ENCODE measurements around the gene AFF1.

DNA sequence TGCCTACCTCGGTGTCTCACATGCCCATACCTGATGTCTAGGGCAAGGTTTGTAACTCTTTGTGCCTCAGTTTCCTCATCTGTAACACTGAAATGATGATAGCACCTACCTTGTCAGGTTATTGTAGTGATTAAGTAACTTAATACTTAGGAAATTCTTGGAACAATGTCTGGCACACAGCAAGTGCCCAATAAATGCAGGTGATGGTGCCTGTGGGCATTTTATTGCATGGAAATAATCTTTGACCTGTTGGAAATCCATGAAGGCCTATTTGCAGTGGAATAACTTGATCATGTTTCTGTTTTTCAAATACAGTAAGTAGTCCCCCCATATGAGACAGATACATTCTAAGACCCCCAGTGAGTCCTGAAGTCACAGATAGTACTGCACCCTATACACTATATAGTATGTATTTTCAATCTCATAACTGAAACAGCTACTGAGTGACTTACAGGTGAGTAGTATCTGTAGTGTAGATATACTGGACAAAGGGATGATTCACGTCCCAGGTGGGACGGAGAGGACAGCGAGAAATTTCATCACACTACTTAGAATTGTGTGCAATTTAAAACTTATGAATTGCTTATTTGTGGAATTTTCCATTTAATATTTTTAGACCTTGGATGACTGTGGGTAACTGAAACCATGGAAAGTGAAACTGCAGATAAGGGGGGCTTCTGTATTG is 42.1 kb downstream of the AFF1 start:
- TF ChIP-seq, protein P1, sequence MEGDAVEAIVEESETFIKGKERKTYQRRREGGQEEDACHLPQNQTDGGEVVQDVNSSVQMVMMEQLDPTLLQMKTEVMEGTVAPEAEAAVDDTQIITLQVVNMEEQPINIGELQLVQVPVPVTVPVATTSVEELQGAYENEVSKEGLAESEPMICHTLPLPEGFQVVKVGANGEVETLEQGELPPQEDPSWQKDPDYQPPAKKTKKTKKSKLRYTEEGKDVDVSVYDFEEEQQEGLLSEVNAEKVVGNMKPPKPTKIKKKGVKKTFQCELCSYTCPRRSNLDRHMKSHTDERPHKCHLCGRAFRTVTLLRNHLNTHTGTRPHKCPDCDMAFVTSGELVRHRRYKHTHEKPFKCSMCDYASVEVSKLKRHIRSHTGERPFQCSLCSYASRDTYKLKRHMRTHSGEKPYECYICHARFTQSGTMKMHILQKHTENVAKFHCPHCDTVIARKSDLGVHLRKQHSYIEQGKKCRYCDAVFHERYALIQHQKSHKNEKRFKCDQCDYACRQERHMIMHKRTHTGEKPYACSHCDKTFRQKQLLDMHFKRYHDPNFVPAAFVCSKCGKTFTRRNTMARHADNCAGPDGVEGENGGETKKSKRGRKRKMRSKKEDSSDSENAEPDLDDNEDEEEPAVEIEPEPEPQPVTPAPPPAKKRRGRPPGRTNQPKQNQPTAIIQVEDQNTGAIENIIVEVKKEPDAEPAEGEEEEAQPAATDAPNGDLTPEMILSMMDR (IDR thresholded peaks at IDR 0.05; ENCODE audit: insufficient read depth, low read depth, low read length), result no peak
- no peak for TF ChIP-seq EZH2 (IDR thresholded peaks at IDR 0.05; ENCODE audit: insufficient read depth, low read length)
